NCI-H2081 (cell line): ENCODE results near the gene MED13L.

ENCODE experiments used
- DNase-seq, 2 experiments: peaks; one replicate each; lab custom pipeline; 2025; lab: John Stamatoyannopoulos, UW

The MED13L gene

GRCh38 chr12:116277467-116278278 lies at the start of gene MED13L:
TSS of gene MED13L (minus strand) at chr12:116277693. CDS start at chr12:116277131, 562 bp downstream.
- DNase-seq: peak; percentile 77 to 85

GRCh38 chr12:116325336-116325664 lies 47.8 kb upstream of the MED13L start:
- DNase-seq: no peak

GRCh38 chr12:116324654-116325335 lies 47.3 kb upstream of the MED13L start:
- DNase-seq: no peak

GRCh38 chr12:116323406-116324386 lies 46.2 kb upstream of the MED13L start:
- no peak for DNase-seq

- no peak for DNase-seq
These were observed 44.4 kb upstream of the MED13L start for GRCh38 chr12:116321913-116322312.

- DNase-seq: no peak
These were observed 43.3 kb upstream of the MED13L start for GRCh38 chr12:116320791-116321217.

GRCh38 chr12:116319898-116320621 lies 42.6 kb upstream of the MED13L start:
- DNase-seq: no peak

- DNase-seq: no peak
These were observed 41.9 kb upstream of the MED13L start for GRCh38 chr12:116319233-116319897.

- no peak for DNase-seq
These were observed 41.2 kb upstream of the MED13L start for GRCh38 chr12:116318576-116319232.

- no peak for DNase-seq
These were observed 40.6 kb upstream of the MED13L start for GRCh38 chr12:116317986-116318575.

- DNase-seq: no peak
These were observed 39.6 kb upstream of the MED13L start for GRCh38 chr12:116317139-116317538.

GRCh38 chr12:116314477-116314876 lies 37.0 kb upstream of the MED13L start:
- DNase-seq: no peak

- DNase-seq: no peak
These were observed 35.9 kb upstream of the MED13L start for GRCh38 chr12:116313194-116313927.

GRCh38 chr12:116310082-116310481 lies 32.6 kb upstream of the MED13L start:
- no peak for DNase-seq

- DNase-seq: no peak
These were observed 31.9 kb upstream of the MED13L start for GRCh38 chr12:116309343-116309742.

- DNase-seq: no peak
These were observed 31.2 kb upstream of the MED13L start for GRCh38 chr12:116308647-116309046.

- no peak for DNase-seq
These were observed 29.5 kb upstream of the MED13L start for GRCh38 chr12:116306968-116307367.

- no peak for DNase-seq
These were observed 29.0 kb upstream of the MED13L start for GRCh38 chr12:116306506-116306905.

- no peak for DNase-seq
These were observed 27.1 kb upstream of the MED13L start for GRCh38 chr12:116304621-116305020.
